22Rv1 (cell line): ENCODE measurements around the gene MET.
"Not testable (repeated sequence)": the region's sequence is repeated elsewhere in the genome, so short reads cannot be mapped to it uniquely, and the experiment has no call there.

ENCODE experiments used
- H3K27ac ChIP-seq: fragments of 450-650 bp; 2 replicates; pipeline ENCODE4 v1.5.1; 2017
- CTCF ChIP-seq: fragments of 450-650 bp; IDR thresholded peaks from 2 replicates; pipeline ENCODE4 v1.5.1; 2017; ENCODE audit warnings: mild to moderate bottlenecking
- ZFX ChIP-seq: fragments of 450-650 bp; IDR thresholded peaks from 2 replicates; pipeline ENCODE4 v1.6.1; 2017; ENCODE audit warnings: antibody characterized with exemption, borderline replicate concordance

MET gene

DNA sequence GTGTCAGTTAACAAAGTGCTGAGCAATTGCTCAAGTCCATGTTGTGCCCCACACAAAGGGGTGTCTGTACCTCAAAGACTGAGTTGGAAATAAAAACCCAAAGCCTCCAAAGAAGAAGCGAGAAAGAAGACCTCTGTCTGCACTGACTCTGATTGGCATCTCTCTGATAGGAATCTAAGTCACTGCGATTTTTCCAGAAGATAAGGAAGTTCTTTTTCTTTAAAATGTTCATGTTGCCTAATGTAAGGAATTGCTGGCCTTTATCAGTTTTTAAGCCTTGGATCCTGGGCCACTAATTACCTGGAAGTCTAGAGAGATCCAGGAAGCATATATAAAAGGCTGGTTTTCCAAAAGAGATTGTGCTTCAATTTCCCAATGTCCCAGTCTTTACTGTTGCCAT, 24.1 kb upstream of the MET start:
- TF ChIP-seq CTCF, result no peak
- no peak for TF ChIP-seq ZFX

DNA sequence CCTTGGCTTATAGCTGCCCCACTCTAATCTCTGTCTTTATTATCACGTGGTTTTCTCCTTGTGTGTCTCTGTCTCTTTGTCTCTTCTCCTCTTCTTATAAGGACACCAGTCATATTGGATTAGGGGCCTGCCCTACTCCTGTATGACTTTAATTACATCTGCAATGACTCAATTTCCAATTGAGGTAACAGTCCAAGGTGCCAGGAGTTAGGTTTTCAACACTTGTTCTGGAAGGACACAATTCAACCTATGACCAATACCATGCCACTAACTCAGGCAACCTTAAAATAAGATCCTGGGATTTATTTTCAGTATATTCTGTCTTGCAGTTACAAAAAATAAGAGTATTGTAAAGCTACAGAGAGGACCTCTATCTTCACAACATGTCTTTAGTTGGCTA, 21.6 kb upstream of the MET start:
- H3K27ac ChIP-seq, result no peak overlapping the region

More for the DNA sequence above, 24.1 kb upstream of the MET start:
- no peak overlapping the region for H3K27ac ChIP-seq

GRCh38 chr7:116652793-116653192, 19.2 kb upstream of the MET start:
- no peak for TF ChIP-seq CTCF
- H3K27ac ChIP-seq, result no peak overlapping the region

More for the DNA sequence above, 21.6 kb upstream of the MET start:
- TF ChIP-seq ZFX (no peak), CTCF (no peak)

GRCh38 chr7:116653204-116653603, 18.8 kb upstream of the MET start:
- no peak for TF ChIP-seq CTCF
- no peak for TF ChIP-seq ZFX
- no peak overlapping the region for H3K27ac ChIP-seq

DNA sequence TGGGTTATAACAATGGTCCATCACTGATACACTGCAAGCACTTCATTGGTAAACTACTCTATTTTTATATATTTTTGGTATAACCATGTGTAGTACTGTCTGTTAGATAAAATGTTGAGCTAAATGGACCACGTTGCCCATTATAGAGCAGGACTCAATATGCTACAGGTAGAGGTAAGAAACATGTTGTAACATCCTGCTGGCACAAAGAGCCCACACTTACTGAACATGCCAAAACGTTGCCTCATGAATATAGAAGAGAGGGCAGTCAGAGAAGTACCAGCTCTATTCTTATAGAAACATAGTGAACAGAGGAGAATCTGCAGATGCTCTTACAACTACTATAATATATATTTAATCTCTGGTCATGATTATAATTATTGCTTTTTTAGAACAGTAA, 18.4 kb upstream of the MET start:
- no peak for TF ChIP-seq ZFX
- no peak overlapping the region for H3K27ac ChIP-seq

DNA sequence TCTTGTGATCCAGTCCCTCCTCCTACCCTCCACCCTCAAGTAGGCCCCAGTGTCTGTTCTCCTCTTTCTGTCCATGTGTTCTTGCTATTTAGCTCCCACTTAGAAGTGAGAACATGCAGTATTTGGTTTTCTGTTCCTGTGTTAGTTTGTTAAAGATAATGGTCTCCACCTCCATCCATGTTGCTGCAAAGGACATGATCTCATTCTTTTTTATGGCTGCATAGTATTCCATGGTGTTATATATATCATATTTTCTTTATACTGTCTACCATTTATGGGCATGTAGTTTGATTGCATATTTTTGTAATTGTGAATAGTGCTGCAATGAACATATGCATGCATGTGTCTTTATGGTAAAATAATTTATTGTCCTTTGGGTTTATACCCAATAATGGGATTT, 12.7 kb upstream of the MET start:
- H3K27ac ChIP-seq, result not testable (repeated sequence)

DNA sequence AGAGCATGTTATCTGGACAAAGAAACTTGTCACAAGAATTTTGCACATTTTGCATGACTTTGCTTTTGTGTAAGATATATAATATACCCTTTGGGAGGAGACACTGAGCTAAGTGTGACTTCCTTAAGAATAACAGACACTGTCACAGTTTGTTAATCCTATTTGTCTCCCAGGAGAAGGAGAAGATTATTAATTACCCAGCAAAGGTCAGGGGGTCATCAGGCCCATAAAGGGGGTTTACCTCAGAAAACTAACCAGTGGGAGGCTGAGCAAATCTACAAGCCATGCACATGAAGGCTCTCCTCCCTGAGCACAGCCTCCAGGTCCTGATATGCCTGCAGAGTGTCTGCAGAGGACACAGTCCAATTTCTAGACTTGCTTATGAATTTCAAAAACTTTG, 10.1 kb upstream of the MET start:
- TF ChIP-seq CTCF, result no peak
- TF ChIP-seq ZFX, result no peak
- no peak overlapping the region for H3K27ac ChIP-seq

DNA sequence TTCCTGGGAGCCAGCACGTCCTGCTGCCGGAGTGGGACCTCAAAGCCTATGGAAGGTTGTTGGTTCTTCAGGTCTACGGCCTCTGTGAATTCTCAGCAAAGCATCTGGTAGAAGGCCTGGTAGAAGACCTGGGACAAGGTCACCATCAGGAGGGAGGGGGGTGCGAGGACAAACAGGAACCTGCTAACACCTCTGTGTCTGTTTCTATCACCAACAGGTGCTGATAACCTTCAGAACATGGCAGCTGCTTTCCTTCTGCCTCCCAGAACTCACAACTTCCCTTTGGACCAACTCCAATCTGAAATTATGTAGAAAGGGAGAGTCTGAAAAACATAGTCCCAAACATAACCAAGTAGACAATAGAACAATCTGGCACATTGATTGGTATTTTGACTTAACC, 8.3 kb upstream of the MET start:
- TF ChIP-seq ZFX (no peak), CTCF (no peak)
- H3K27ac ChIP-seq, result no peak overlapping the region
